DND-41 (cell line): ENCODE data around the gene VIM.

ENCODE experiments used
- CTCF ChIP-seq: IDR thresholded peaks from 2 replicates; pipeline ENCODE4 v1.5.1; 2012; ENCODE audit warnings: borderline replicate concordance, low read length, moderate library complexity, mild to moderate bottlenecking; ENCODE audit not compliant: poor library complexity, severe bottlenecking; ENCODE audit errors: extremely low read depth
- EZH2 ChIP-seq: IDR thresholded peaks from 3 replicates; pipeline ENCODE4 v1.6.1; 2012; ENCODE audit warnings: borderline replicate concordance, low read depth, mild to moderate bottlenecking, moderate library complexity, low read length, inconsistent platforms; ENCODE audit not compliant: severe bottlenecking

DNA sequence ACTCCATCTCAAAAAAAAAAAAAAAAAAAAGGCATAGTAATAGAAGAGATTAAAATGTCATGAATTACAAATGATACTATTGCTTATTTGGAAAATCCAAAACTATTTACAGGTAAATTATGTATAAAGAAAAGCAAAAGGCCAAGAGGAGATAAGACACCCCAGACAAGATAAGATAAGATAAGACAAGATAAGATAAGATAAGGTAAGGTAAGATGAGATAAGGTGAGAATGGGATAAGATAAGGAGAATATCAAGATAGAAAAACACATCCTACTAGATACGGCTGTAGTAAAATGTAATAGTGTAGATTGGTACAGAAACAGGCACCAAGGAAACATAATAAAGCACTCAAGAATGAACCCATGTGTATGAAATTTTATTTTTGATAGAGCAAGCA lies 20.9 kb downstream of the VIM start:
- no peak for TF ChIP-seq CTCF
- no peak for TF ChIP-seq EZH2
